ENCODE measurements around the gene ITPKC. TPM values are rescaled to one million over a fixed set of nuclear protein-coding genes. Genes with fewer than 3 reads are reported as not detected.

The ITPKC gene
- total RNA-seq, 2 experiments from 2014 or later, result 4.8 to 5.2 TPM

DNA sequence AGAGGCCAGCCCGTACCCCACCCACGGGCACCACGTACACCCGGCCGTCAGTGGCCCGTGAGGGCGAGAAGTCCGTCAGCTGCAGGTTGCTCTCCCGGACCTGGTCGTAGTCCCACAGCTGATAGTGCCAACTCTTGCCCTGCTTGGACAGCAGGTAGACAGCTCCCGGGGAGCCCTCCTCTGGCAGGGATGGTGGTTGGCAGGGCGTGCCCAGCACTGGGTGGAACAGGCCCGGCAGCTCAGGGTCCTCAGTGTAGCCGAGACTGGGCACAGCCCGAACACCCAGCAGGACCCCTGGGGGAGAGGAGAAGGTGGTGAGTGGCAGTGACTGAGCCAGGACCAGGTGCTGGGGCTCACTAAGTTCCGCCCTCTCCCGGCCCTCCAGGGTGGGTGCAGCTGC is 25.6 kb downstream of the ITPKC start:
- H3K4me3 Mint-ChIP-seq, result no peak overlapping the region
- ChIA-PET POLR2A (no interaction called here), CTCF (interaction anchor here (1.7 kb wide), 1 partner anchor 9 kb away, joined by 7 read pairs; no protein-coding TSS in a partner anchor)
- H3K36me3 Mint-ChIP-seq (ENCODE audit: low read depth), result peaks cover 2% of the 10 kb centered on the region
- intact Hi-C loops (cut with micrococcal nuclease), result no loop called here
- no peaks in the 10 kb centered on the region for H3K27me3 Mint-ChIP-seq
- H3K9me3 Mint-ChIP-seq, result no peaks in the 10 kb centered on the region
- TF ChIP-seq, protein P1, sequence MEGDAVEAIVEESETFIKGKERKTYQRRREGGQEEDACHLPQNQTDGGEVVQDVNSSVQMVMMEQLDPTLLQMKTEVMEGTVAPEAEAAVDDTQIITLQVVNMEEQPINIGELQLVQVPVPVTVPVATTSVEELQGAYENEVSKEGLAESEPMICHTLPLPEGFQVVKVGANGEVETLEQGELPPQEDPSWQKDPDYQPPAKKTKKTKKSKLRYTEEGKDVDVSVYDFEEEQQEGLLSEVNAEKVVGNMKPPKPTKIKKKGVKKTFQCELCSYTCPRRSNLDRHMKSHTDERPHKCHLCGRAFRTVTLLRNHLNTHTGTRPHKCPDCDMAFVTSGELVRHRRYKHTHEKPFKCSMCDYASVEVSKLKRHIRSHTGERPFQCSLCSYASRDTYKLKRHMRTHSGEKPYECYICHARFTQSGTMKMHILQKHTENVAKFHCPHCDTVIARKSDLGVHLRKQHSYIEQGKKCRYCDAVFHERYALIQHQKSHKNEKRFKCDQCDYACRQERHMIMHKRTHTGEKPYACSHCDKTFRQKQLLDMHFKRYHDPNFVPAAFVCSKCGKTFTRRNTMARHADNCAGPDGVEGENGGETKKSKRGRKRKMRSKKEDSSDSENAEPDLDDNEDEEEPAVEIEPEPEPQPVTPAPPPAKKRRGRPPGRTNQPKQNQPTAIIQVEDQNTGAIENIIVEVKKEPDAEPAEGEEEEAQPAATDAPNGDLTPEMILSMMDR (IDR thresholded peaks at IDR 0.05), result no peak
- DNase-seq (no peak), ATAC-seq (no peak)
- H3K27ac Mint-ChIP-seq, result no peak overlapping the region
- no peaks in the 10 kb centered on the region for H3K4me1 Mint-ChIP-seq (ENCODE audit: low read depth)

DNA sequence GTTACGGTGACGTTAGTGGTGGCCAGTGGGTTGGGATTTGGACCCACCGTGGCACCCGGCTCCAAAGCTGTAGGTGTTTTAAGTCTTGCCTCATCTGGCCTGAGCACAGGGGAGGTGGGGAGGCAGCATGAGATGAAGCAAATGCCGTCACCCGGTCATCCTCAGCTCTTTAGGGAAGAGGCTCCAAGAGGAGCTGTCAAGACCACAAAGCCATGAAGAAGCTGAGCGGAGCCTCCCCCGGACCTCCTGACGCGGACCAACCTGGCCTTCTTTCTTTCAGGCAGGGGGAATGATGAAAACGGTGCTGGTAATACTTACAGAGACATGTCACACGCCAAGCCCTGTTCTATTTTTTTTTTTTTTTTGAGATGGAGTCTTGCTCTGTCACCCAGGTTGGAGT is 26.0 kb downstream of the ITPKC start:
- intact Hi-C loops (cut with micrococcal nuclease), result no loop called here
- H3K27me3 Mint-ChIP-seq, result no peaks in the 10 kb centered on the region
- H3K4me3 Mint-ChIP-seq, result no peak overlapping the region
- H3K9me3 Mint-ChIP-seq, result no peaks in the 10 kb centered on the region
- ChIA-PET CTCF (interaction anchor here (1.3 to 1.7 kb wide), 3 partner anchors 9 to 65 kb away, joined by 3 to 7 read pairs (median 5); no protein-coding TSS in a partner anchor), POLR2A (interaction anchor here (0.6 kb wide), 1 partner anchor 1164 kb away, joined by 3 read pairs; no protein-coding TSS in a partner anchor)
- DNase-seq (no peak), ATAC-seq (no peak)
- H3K27ac Mint-ChIP-seq, result no peak overlapping the region
- no peaks in the 10 kb centered on the region for H3K4me1 Mint-ChIP-seq (ENCODE audit: low read depth)
- H3K36me3 Mint-ChIP-seq (ENCODE audit: low read depth), result no peaks in the 10 kb centered on the region
- TF ChIP-seq, protein P1 (IDR thresholded peaks at IDR 0.05), result no peak

DNA sequence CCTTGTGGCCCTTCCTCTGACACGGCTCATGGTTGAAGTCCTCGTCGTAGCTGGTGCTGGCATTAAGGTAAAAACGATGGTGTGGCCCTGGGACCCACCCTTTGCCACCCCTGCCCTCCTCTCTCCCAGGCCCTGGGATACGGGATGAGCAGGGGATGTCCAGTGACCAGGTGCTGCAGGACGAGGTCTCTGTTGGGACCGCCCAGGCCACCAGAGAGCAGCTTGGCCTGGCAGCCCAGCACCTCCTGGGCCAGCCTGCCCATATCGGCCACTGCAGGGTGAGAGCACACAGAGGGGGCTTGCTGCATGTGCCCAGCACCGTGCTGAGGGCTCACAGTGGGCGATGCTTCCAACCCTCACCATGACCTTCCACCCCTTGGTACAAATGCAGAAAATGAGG is 27.0 kb downstream of the ITPKC start:
- Mint-ChIP-seq H3K9me3 (no peaks in the 10 kb centered on the region), H3K27ac (no peak overlapping the region), H3K36me3 (ENCODE audit: low read depth) (no peaks in the 10 kb centered on the region), H3K4me3 (no peak overlapping the region), H3K4me1 (ENCODE audit: low read depth) (peaks cover 5% of the 10 kb centered on the region), H3K27me3 (no peaks in the 10 kb centered on the region)
- DNase-seq (no peak), ATAC-seq (no peak)
- POLR2A ChIA-PET, result interaction anchor here (0.6 to 2.2 kb wide), 3 partner anchors 42 to 81 kb away, joined by 3 to 7 read pairs (median 3); no protein-coding TSS in a partner anchor
- CTCF ChIA-PET, result interaction anchor here (0.6 to 1.7 kb wide), 4 partner anchors 10 to 86 kb away, joined by 3 to 5 read pairs (median 4); no protein-coding TSS in a partner anchor
- intact Hi-C loops (cut with micrococcal nuclease), result no loop called here
- TF ChIP-seq, protein P1 (IDR thresholded peaks at IDR 0.05), result no peak

DNA sequence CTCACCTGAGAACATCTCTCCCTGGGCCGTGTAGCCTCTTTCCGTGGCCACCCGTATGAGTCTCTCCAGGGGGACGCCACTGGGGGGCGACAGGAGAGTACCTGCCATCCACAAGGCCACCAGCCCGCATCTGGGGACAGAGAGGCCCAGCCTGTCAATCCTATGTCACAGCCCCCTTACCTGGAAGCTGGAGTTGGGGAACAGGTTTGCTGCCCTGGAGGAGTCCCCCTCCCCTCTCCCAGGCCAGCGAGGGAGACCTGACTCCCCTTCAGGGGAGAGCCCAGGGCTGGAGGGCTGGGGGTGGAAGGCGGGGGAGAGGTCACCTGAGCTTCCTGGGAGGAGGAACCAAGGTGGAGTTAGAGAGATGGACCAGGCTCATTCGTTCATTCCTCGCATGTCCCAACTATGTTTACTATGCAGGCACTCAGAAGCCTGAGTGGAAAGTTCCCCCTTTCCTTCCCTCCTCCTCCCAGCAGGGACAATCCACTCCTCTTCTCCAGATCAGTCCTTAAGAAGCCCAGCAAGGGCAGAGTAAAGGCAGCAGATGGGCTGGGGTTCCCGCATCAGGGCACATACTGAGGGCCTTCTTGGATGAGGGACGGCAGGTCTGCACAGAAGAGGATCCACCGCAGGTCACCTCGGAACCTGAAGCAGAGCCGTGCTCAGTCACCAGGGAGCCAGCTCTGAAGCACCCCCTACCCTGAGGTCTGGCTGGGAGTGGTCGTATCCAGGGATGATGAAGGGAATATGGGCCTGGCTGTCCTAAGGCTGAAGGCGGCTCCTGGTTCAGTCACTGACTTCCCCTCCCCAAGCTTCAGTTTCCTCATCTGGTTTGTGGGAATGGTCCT is 27.9 kb downstream of the ITPKC start:
- Mint-ChIP-seq H3K27me3 (no peaks in the 10 kb centered on the region), H3K27ac (no peak overlapping the region), H3K9me3 (no peaks in the 10 kb centered on the region), H3K36me3 (ENCODE audit: low read depth) (no peaks in the 10 kb centered on the region), H3K4me3 (no peak overlapping the region), H3K4me1 (ENCODE audit: low read depth) (peaks cover 9% of the 10 kb centered on the region)
- ATAC-seq (peak; percentile 85), DNase-seq (peak; percentile 73)
- intact Hi-C loops (cut with micrococcal nuclease), result no loop called here
- POLR2A ChIA-PET, result interaction anchor here (0.6 to 2.2 kb wide), 6 partner anchors 9 to 82 kb away, joined by 3 to 7 read pairs (median 4); partner anchors contain the start of gene RAB4B
- TF ChIP-seq, protein P1 (IDR thresholded peaks at IDR 0.05), result peak; percentile 42
- CTCF ChIA-PET, result interaction anchor here (0.6 to 1.7 kb wide), 6 partner anchors 10 to 87 kb away, joined by 3 to 5 read pairs (median 4); no protein-coding TSS in a partner anchor

DNA sequence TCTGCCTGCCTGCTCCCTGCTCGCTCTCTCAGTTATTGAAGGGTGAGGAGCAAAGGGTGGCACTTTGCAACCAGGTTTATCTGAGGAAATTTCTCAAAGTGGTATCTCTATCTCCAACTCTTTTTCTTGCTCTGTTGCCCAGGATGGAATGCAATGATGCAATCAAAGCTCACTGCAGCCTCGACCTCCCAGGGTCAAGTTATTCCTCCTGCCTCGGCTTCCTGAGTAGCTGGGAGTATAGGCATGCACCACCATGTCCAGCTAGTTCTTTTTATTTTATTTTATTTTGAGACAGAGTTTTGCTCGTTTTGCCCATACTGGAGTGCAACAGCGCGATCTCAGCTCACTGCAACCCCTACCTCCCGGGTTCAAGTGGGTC is 28.5 kb downstream of the ITPKC start:
- POLR2A ChIA-PET, result interaction anchor here (0.6 to 2.2 kb wide), 5 partner anchors 8 to 83 kb away, joined by 3 to 7 read pairs (median 4); partner anchors contain the start of gene RAB4B
- H3K9me3 Mint-ChIP-seq, result no peaks in the 10 kb centered on the region
- no peak overlapping the region for H3K4me3 Mint-ChIP-seq
- peaks cover 15% of the 10 kb centered on the region for H3K4me1 Mint-ChIP-seq (ENCODE audit: low read depth)
- CTCF ChIA-PET, result interaction anchor here (1.7 kb wide), 2 partner anchors 61 to 74 kb away, joined by 4 read pairs; no protein-coding TSS in a partner anchor
- H3K36me3 Mint-ChIP-seq (ENCODE audit: low read depth), result peaks cover 5% of the 10 kb centered on the region
- no peak overlapping the region for H3K27ac Mint-ChIP-seq
- DNase-seq, result no peak
- no peak for ATAC-seq
- no peaks in the 10 kb centered on the region for H3K27me3 Mint-ChIP-seq
- TF ChIP-seq, protein P1 (IDR thresholded peaks at IDR 0.05), result no peak
- intact Hi-C loops (cut with micrococcal nuclease), result no loop called here
